ENCODE measurements around the gene PHACTR3. TPM values are rescaled to one million over a fixed set of nuclear protein-coding genes. Genes with fewer than 3 reads are reported as not detected.

Gene PHACTR3
- total RNA-seq, 1 donor from 2014 or later: not detected

GRCh38 chr20:59786801-59787537 lies 182.6 kb downstream of the PHACTR3 start:
- Mint-ChIP-seq H3K27me3 (ENCODE audit: low read depth) (no peaks in the 10 kb centered on the region), H3K4me3 (ENCODE audit: low read depth) (no peak overlapping the region), H3K4me1 (ENCODE audit: low read depth) (no peaks in the 10 kb centered on the region), H3K36me3 (ENCODE audit: low read depth) (no peaks in the 10 kb centered on the region), H3K27ac (no peak overlapping the region), H3K9me3 (no peaks in the 10 kb centered on the region)
- DNase-seq (ENCODE audit: low spot score): no peak
- intact Hi-C loops (cut with micrococcal nuclease): no loop called here

DNA sequence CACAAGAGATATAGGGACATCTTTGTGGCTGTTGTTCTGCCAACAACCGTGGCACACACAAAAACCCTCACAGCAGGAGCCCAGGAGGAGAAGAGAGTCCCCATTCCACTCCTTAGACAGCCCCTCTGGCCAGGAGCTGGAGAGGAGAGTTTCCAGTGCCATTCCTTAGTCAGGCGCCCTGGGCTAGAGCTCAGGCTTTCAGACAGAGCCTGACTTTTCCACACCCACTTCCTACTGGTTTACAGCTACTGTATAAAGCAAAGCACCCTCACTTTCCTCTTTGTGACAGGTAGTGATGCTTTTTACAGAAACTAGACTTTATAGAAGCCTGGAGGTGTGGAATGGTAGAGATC lies 183.2 kb downstream of the PHACTR3 start:
- intact Hi-C loops (cut with micrococcal nuclease): no loop called here
- DNase-seq (ENCODE audit: low spot score): no peak
- H3K4me1 Mint-ChIP-seq (ENCODE audit: low read depth): no peaks in the 10 kb centered on the region
- no peak overlapping the region for H3K4me3 Mint-ChIP-seq (ENCODE audit: low read depth)
- H3K27ac Mint-ChIP-seq: no peak overlapping the region
- no peaks in the 10 kb centered on the region for H3K27me3 Mint-ChIP-seq (ENCODE audit: low read depth)
- no peaks in the 10 kb centered on the region for H3K36me3 Mint-ChIP-seq (ENCODE audit: low read depth)
- H3K9me3 Mint-ChIP-seq: no peaks in the 10 kb centered on the region

DNA sequence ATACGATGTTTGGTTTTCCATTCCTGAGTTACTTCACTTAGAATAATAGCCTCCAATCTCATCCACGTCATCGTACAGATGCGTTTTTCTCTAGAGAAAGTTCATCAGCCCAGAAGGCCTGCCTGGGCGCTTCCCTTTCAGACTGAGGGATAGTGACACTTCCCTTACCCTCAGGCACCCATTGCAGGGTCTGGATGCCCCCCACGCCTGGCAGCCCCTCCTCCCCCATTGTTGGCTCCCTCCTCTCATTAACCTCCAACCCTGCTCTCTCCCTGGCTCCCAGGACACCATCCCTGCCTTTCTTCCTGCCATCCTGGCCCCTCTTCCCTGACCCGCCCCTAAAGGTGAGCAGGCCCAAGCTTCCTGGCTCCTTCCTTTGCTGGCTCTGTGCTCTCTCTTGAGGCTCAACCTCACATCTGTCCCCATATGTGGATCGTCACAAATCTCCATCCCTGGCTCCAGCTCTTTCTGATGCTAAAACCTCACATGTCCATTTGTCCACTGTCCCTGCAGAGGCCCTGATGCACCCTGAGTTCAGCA lies 183.9 kb downstream of the PHACTR3 start:
- Mint-ChIP-seq H3K36me3 (ENCODE audit: low read depth) (no peaks in the 10 kb centered on the region), H3K27me3 (ENCODE audit: low read depth) (no peaks in the 10 kb centered on the region), H3K9me3 (no peaks in the 10 kb centered on the region), H3K4me3 (ENCODE audit: low read depth) (no peak overlapping the region), H3K4me1 (ENCODE audit: low read depth) (no peaks in the 10 kb centered on the region), H3K27ac (no peak overlapping the region)
- intact Hi-C loops (cut with micrococcal nuclease): no loop called here
- DNase-seq (ENCODE audit: low spot score): no peak

DNA sequence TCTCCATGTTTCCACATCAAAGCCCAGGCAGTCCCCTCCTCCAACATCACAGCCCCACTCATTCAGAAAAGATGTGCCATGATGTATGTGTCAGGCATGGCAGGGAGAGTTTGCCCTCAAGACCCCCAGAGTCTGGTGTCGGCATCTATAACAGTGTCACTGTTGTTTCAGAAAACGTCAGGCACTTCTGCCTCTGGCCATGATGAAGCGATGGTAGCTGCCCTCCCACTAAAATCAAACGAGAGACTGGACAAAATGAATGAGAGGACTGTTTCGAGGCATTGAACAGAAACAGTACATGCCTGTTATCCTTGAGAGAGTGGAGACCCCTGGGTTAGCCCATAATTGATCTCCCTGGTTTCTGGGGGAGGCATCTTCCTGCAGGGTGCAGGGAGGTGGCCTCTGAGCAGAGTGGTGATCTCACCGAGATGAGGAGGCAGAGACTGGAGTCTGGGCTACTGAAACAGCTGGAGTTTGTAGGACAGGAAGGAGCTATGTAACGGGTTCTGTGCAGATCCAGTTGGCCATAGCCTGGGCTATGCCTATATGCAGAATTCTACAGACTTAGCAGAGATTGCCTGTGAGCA lies 184.6 kb downstream of the PHACTR3 start:
- no peak overlapping the region for H3K27ac Mint-ChIP-seq
- intact Hi-C loops (cut with micrococcal nuclease): no loop called here
- no peaks in the 10 kb centered on the region for H3K27me3 Mint-ChIP-seq (ENCODE audit: low read depth)
- no peak for DNase-seq (ENCODE audit: low spot score)
- H3K4me1 Mint-ChIP-seq (ENCODE audit: low read depth): no peaks in the 10 kb centered on the region
- no peaks in the 10 kb centered on the region for H3K9me3 Mint-ChIP-seq
- H3K36me3 Mint-ChIP-seq (ENCODE audit: low read depth): no peaks in the 10 kb centered on the region
- H3K4me3 Mint-ChIP-seq (ENCODE audit: low read depth): no peak overlapping the region

DNA sequence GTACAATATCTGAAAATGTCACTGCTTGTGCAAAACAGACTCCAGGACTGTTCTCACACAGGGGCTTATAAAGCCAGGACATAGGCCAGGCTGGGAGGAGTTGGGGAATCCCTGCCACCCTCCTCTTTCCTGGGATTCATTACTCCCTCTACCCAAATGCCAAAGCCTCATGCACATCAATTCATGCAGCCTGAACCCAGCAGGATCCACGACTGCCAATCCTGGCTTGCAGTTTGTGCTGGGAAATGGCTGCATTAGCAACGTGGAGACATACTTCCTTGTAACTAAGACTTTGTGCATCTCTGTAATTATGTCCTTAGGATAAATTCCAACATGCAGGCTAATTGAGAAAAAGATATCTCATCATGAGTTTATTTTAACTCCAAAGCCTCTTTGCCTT lies 185.3 kb downstream of the PHACTR3 start:
- no peaks in the 10 kb centered on the region for H3K9me3 Mint-ChIP-seq
- no peak overlapping the region for H3K4me3 Mint-ChIP-seq (ENCODE audit: low read depth)
- H3K36me3 Mint-ChIP-seq (ENCODE audit: low read depth): no peaks in the 10 kb centered on the region
- no peak overlapping the region for H3K27ac Mint-ChIP-seq
- DNase-seq (ENCODE audit: low spot score): no peak
- intact Hi-C loops (cut with micrococcal nuclease): no loop called here
- H3K4me1 Mint-ChIP-seq (ENCODE audit: low read depth): no peaks in the 10 kb centered on the region
- H3K27me3 Mint-ChIP-seq (ENCODE audit: low read depth): no peaks in the 10 kb centered on the region

GRCh38 chr20:59790346-59790745 lies 186.0 kb downstream of the PHACTR3 start:
- H3K27me3 Mint-ChIP-seq (ENCODE audit: low read depth): no peaks in the 10 kb centered on the region
- H3K9me3 Mint-ChIP-seq: no peaks in the 10 kb centered on the region
- no peak for DNase-seq (ENCODE audit: low spot score)
- intact Hi-C loops (cut with micrococcal nuclease): no loop called here
- H3K4me3 Mint-ChIP-seq (ENCODE audit: low read depth): no peak overlapping the region
- H3K4me1 Mint-ChIP-seq (ENCODE audit: low read depth): no peaks in the 10 kb centered on the region
- no peaks in the 10 kb centered on the region for H3K36me3 Mint-ChIP-seq (ENCODE audit: low read depth)
- no peak overlapping the region for H3K27ac Mint-ChIP-seq

DNA sequence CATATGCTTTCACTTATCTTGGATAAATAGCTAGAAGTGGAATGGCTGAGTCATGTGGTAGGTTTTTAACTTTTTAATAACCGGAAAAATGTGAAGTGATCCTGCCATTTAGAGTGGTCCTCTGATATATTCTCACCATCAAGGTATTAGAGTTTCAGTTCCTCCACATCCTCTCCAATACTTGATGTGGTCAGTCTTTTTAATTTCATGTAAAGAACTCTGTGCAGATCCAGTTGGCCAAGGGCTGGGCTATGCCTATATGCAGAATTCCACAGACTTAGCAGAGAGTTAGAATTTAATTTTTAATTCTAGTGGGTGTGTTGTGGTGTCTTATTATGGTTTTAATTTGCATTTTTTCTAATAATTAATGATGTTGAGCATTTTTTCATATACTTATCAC lies 188.0 kb downstream of the PHACTR3 start:
- Mint-ChIP-seq H3K4me1 (ENCODE audit: low read depth) (no peaks in the 10 kb centered on the region), H3K9me3 (peaks cover 15% of the 10 kb centered on the region), H3K4me3 (ENCODE audit: low read depth) (no peak overlapping the region), H3K36me3 (ENCODE audit: low read depth) (no peaks in the 10 kb centered on the region), H3K27ac (no peak overlapping the region), H3K27me3 (ENCODE audit: low read depth) (no peaks in the 10 kb centered on the region)
- intact Hi-C loops (cut with micrococcal nuclease): no loop called here
- DNase-seq (ENCODE audit: low spot score): no peak

DNA sequence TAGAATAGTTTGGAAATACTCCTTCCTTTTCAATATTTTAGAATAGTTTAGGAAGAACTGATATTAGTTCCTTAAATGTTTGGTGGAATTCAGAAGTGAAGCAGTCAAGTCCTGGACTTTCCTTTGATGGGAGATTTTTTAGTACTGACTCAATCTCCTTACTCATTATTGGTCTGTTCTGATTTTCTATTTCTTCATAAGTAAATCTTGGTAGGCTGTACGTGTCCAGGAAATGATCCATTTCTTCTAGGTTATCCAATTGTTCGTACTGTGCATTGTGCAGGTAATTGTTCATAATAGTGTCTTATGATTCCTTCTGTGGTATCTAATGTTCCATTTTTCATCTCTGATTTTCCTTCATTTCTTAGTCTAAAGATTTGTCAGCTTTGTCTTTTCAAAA lies 190.2 kb downstream of the PHACTR3 start:
- no peaks in the 10 kb centered on the region for H3K36me3 Mint-ChIP-seq (ENCODE audit: low read depth)

DNA sequence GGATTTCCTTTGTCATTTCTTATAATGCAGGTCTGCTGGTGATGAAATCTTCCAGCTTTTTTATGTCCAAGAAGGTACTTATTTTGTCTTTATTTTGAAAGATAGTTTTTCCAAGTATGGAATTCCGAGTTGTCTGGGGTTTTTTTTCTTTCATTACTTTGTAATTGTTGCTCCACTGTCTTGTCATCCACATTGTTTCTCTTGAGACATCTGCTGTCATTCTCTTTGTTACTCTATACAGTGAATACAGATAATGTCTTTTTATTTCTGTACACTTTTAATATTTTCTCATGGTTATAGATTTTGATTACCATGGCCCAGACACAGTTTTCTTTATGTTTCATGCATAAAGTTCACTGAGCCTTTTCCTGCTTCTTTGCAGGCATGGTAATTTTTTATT lies 196.0 kb downstream of the PHACTR3 start:
- Mint-ChIP-seq H3K36me3 (ENCODE audit: low read depth) (no peaks in the 10 kb centered on the region), H3K27me3 (ENCODE audit: low read depth) (no peaks in the 10 kb centered on the region), H3K9me3 (peaks cover 15% of the 10 kb centered on the region), H3K4me3 (ENCODE audit: low read depth) (no peak overlapping the region), H3K27ac (no peak overlapping the region), H3K4me1 (ENCODE audit: low read depth) (no peaks in the 10 kb centered on the region)
- DNase-seq (ENCODE audit: low spot score): no peak
- intact Hi-C loops (cut with micrococcal nuclease): no loop called here

More for the DNA sequence above, 190.2 kb downstream of the PHACTR3 start:
- H3K27me3 Mint-ChIP-seq (ENCODE audit: low read depth): no peaks in the 10 kb centered on the region
- no peak for DNase-seq (ENCODE audit: low spot score)
- intact Hi-C loops (cut with micrococcal nuclease): no loop called here
- no peak overlapping the region for H3K27ac Mint-ChIP-seq
- H3K4me1 Mint-ChIP-seq (ENCODE audit: low read depth): no peaks in the 10 kb centered on the region
- peaks cover 15% of the 10 kb centered on the region for H3K9me3 Mint-ChIP-seq
- H3K4me3 Mint-ChIP-seq (ENCODE audit: low read depth): no peak overlapping the region

DNA sequence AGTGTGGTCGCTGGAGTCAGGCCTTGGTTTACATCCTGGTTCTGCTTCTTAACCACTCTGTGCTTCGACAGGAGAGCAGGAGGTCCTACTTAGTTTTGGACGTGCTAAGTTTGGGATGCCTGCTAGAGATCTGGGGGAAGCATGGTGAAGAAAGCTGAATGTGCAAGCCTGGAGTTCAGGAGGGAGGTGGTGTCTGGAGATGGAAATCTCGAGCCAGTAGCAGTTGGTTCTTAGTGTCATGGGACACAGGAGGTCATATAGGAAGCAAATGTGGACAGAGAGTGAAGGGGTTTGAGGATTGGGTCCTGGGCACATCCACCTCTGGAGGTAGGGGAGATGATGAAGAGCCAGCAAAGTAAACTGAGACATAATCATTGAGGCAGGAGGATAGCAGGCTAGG lies 197.7 kb downstream of the PHACTR3 start:
- intact Hi-C loops (cut with micrococcal nuclease): no loop called here
- H3K4me3 Mint-ChIP-seq (ENCODE audit: low read depth): no peak overlapping the region
- no peaks in the 10 kb centered on the region for H3K27me3 Mint-ChIP-seq (ENCODE audit: low read depth)

GRCh38 chr20:59802471-59803221 lies 198.3 kb downstream of the PHACTR3 start:
- H3K27me3 Mint-ChIP-seq (ENCODE audit: low read depth): no peaks in the 10 kb centered on the region

More for the DNA sequence above, 197.7 kb downstream of the PHACTR3 start:
- Mint-ChIP-seq H3K9me3 (peaks cover 3% of the 10 kb centered on the region), H3K27ac (no peak overlapping the region), H3K36me3 (ENCODE audit: low read depth) (no peaks in the 10 kb centered on the region), H3K4me1 (ENCODE audit: low read depth) (no peaks in the 10 kb centered on the region)
- no peak for DNase-seq (ENCODE audit: low spot score)

GRCh38 chr20:59804347-59804746 lies 200.0 kb downstream of the PHACTR3 start:
- no peak for DNase-seq (ENCODE audit: low spot score)
- H3K36me3 Mint-ChIP-seq (ENCODE audit: low read depth): no peaks in the 10 kb centered on the region
- intact Hi-C loops (cut with micrococcal nuclease): no loop called here
- H3K4me3 Mint-ChIP-seq (ENCODE audit: low read depth): no peak overlapping the region
- H3K27ac Mint-ChIP-seq: no peak overlapping the region
- H3K27me3 Mint-ChIP-seq (ENCODE audit: low read depth): no peaks in the 10 kb centered on the region
- H3K9me3 Mint-ChIP-seq: no peaks in the 10 kb centered on the region
- H3K4me1 Mint-ChIP-seq (ENCODE audit: low read depth): no peaks in the 10 kb centered on the region

More at GRCh38 chr20:59802471-59803221, 198.3 kb downstream of the PHACTR3 start:
- Mint-ChIP-seq H3K9me3 (no peaks in the 10 kb centered on the region), H3K4me3 (ENCODE audit: low read depth) (no peak overlapping the region), H3K36me3 (ENCODE audit: low read depth) (no peaks in the 10 kb centered on the region), H3K27ac (no peak overlapping the region), H3K4me1 (ENCODE audit: low read depth) (no peaks in the 10 kb centered on the region)
- DNase-seq (ENCODE audit: low spot score): no peak
- intact Hi-C loops (cut with micrococcal nuclease): no loop called here
